GM19351 (cell line): ENCODE data around the gene MMRN2.
A peak's percentile ranks its signal among the peaks of the same experiment; 100 is the strongest.

Experiments
- ATAC-seq: cut with Tn5 transposase; IDR thresholded peaks from one replicate; pipeline ENCODE4 v1.9.1; 2021; ENCODE audit warnings: mild to moderate bottlenecking, moderate library complexity; ENCODE audit not compliant: unreplicated experiment

MMRN2 gene

GRCh38 chr10:86969421-86970041 is 12.1 kb upstream of the MMRN2 start:
- ATAC-seq, result no peak

DNA sequence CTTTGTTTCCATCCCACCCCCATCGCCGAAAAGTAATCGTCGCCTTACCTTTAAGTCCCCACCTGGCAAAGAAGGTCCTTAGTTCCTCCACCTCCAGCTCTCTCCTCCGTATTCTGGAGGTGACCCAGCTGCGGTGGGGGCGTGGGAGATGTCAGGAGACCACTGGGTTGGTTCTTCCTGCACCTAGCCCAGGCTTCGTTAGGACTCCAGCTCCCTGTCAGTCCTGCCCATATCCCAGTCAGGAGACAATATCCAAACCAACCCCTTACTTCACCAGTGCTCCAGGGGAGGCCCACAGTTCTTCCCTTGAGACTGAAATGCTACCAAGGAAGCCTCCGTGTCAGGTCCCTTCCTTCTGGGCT is 11.6 kb upstream of the MMRN2 start:
- ATAC-seq, result no peak

DNA sequence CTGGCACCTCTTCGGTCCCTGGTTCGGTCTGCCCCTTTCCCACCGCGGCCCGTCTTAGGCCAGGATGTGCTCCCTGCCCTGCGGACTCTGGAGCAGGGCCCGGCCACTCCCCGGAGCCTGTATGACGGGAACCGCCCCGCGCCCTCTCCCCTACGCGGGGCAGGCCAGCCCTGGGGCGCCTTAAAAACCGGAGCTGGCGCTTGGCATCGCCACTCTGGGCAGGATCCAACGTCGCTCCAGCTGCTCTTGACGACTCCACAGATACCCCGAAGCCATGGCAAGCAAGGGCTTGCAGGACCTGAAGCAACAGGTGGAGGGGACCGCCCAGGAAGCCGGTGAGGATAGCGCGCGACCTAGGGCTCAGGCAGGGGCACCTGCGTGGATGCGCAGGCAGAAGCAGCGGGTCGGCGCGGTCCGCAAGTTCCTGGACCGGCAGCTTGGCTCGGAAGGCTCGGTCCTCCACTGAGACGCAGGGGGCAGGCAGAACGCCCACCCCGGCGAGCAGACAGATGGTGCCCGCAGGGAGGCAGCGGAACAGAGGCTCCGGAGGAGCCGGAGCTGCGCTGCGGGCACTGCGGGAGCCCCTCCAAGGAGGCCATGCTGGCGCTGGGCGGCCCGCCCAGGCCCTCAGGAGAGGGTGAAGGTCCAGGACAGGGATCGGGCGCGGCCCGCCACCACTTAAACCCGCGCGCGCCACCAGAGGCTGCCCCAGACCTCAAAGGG is 11.0 kb upstream of the MMRN2 start, which contains the start of gene ADIRF:
ADIRF (plus strand) TSS at position 212 of the 723 bp plus-strand sequence; CDS start at position 275, 63 bp downstream.
- no peak for ATAC-seq

DNA sequence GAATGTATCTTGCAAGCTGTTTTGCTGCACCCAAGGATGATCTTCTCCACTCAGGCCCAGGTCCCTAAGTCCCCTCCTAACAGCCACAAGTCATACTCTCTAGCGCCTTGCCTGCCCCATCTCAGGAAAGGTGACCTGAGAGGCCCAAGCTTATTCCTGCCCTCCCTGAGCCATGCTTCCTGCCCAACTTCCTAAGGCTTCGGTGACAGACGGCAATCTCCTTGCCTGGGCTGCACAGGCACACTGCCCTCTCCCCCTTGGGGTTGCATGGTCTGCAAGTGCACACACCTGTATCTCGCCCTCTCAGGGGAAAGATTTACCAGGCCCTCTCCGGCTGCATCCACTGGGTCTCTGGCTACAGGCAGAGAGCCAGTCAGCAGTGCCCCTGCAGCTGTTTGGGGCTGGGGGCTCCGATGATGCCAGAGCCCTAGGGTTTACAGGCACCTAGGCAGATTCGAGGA is 10.1 kb upstream of the MMRN2 start:
- ATAC-seq, result no peak

- ATAC-seq, result peak; percentile 48
Observed at GRCh38 chr10:86965986-86966654, 8.7 kb upstream of the MMRN2 start.

GRCh38 chr10:86964847-86965190 is 7.4 kb upstream of the MMRN2 start:
- no peak for ATAC-seq

- ATAC-seq, result no peak
Observed at GRCh38 chr10:86964061-86964846, 6.8 kb upstream of the MMRN2 start.

DNA sequence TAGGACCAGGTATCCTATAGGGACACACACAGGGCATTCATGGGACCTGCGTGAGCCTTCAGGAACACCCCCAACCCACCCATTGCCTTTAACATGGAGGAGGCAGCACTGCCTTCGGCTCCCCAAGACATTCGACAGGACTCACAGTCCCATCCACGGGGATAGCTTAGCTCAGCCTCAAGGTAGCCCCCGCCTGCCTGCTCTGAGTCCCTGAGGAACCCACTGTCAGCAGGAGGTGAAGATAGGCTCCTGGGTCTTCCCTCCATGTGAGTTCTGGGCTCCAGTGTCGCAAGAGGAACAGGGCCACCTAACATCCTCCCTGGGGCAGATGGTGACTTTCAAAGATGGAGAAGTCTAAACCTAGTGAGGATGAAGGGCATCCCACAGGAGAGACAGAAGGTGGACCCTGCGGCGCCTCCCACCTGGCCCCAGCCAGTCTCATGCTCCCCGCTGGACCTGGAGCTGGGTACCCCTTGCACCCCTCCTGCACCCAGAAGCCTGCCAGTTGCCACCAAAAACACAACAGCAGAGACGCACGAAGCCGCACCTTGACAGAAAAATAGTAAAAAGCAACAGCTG is 6.0 kb upstream of the MMRN2 start:
- ATAC-seq, result no peak

- ATAC-seq, result no peak
Observed at GRCh38 chr10:86962981-86963310, 5.5 kb upstream of the MMRN2 start.

- ATAC-seq, result no peak
Observed at GRCh38 chr10:86962136-86962980, 4.9 kb upstream of the MMRN2 start.

- no peak for ATAC-seq
Observed at GRCh38 chr10:86961481-86962091, 4.2 kb upstream of the MMRN2 start.

DNA sequence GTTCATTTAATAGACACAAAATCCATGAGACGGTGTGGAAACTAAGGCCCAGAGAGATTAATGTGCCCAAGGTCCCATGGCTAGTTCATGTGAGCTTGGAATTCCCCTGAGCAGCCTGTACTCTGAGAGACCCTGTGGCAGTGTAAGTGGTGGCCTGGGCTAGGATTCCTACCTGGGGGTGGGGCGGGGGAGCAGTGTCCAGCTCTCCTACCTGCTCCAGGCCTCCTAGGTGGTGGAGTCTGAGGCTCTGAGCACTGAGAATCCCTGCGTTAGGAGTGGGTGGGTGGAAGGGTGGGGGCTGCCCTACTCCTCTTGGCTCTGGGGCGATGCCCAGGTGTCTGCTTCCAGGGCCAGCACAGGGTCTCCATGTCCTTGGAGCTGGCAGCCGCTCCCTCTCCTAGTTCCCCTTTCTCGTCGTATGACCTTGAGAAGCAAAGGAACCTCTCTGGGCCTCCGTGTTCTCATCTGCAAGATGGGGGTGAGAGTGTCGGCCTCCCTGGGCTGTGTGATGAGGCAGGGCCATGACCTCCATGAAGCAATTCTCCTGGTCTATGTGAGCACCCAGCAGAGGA is 3.5 kb upstream of the MMRN2 start:
- ATAC-seq, result peak; percentile 6

GRCh38 chr10:86960003-86960862 is 2.8 kb upstream of the MMRN2 start:
- ATAC-seq, result peak; percentile 91

DNA sequence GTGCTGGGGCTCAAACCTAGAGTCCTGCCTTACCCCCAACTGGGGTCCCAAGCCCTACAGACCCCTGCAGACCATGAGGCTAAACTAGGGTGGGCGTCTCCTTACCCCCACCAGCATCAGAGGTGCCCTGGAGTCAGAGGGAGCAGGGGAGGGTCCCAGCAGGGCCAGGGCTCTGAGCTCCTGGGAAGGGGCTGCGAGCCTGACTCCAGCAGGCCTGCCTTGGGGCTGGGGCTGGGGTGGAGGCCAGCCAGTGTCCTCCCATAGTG is 2.3 kb upstream of the MMRN2 start:
- ATAC-seq, result no peak

DNA sequence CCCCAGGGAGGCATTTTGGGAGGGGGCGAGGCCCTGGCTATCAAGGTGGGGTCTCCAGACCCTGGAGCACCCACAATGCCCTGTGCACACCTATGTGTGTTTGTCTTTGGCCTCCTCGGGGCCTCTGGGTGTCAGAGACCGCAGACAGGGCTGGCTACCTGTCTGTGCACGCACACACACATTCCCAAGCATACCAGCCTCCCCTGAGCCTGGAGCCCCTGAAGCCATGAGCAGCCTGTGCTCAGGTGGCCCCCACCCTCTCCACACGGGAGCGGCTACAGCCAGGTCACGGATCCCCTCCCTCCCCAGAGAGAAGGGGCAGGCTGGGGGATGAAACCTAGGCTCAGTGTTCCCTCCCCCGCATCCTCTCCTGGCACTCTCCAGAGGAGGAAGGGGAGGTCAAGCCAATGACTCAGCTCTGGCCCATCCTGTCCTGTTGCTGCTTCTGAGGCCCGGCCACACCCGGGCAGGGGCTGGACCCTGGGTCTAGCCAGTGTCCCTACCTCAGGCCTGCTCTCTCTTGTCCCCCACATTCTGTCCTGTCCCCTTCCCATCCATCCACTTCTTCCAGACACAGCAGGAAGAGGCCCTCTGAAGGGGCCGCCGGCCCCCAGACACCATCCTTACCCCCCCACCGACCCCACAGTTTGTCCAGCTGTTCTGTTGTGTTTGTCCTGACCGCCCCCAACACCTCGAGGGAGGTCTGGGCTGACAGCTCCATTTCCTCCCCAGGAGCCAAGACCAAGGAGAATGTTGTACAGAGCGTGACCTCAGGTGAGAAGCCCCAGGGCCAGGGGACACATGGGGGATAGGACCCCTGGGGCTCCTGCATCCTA is 1.7 kb upstream of the MMRN2 start:
- no peak for ATAC-seq

DNA sequence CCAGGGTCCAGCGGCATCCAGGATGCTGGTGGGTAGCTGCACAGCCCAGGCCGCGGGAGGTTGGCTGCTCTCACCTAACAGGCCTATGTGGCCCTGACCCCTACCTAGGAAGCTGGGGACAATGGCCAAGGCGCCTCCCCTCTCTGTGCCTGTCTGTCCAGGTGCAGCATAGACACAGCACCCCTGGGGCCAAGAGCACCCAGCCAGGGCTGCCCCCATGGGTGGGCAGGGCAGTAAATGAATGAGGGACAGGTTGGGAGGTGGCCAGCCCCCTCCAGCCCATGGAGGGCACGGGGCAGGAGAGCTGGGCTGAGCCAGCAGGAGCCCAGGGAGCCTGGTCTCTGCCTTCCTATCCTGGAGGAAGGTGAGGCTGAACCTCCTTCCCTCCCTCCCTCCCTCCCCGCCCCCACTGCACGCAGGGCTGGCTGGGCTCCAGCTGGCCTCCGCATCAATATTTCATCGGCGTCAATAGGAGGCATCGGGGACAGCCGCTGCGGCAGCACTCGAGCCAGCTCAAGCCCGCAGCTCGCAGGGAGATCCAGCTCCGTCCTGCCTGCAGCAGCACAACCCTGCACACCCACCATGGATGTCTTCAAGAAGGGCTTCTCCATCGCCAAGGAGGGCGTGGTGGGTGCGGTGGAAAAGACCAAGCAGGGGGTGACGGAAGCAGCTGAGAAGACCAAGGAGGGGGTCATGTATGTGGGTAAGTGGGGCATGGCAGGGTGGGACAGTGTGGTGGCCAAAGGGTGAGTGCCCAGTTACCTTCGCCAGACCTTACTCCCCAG is 893 bp upstream of the MMRN2 start, which contains the start of gene SNCG:
SNCG (plus strand) TSS at position 484 of the 785 bp plus-strand sequence; CDS start at position 583, 99 bp downstream.
- no peak for ATAC-seq

DNA sequence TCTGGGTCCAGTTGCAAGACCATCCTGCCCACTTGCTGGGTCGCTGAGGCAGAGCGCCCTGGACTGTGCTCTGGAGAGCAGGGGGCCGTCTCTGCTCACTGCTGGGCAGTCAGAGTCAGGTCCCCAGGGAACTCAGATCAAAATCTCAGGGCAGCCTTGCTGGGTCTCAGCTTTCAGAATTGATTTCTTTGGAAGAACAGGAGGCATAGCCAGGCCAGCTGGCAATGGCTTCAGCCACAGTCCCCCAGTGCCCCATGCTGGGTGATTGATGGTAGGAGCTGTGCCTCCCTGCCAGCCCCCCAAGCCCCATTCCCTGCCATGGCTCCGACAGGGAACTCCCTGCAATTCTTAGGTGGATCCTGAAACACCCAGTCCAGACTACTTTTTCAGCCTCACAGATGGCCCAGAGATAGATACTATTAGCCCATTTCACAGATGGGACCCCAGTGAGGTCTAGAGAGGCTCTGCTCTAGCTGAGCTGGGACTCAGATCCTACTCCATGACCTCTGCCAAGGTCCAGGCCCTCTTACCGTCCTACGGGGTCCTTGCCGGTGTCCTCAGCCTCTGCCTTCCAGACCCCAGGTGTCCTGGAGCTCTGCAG is 467 bp downstream of the MMRN2 start:
- no peak for ATAC-seq
